Fibroblast of lung (primary cell): ENCODE measurements around the gene BCL3. TPM values are rescaled to one million over a fixed set of nuclear protein-coding genes. Genes with fewer than 3 reads are reported as not detected.

Experiments used
- DNase-seq, 2 donors: peaks; one replicate each; pipeline versions ENCODE4 v3.0.0 to v3.0.0-alpha.2; 2010; ENCODE audit warnings: low read depth in 2 of 2
- H2AFZ ChIP-seq: 2 replicates; pipeline ENCODE4 v1.5.1; 2012; ENCODE audit warnings: low read length, control low read depth, inconsistent platforms
- H3K27ac ChIP-seq: 2 replicates; pipeline ENCODE4 v1.5.1; 2011; ENCODE audit warnings: low read length, control low read depth; ENCODE audit not compliant: insufficient read depth
- H3K27me3 ChIP-seq: 2 replicates; pipeline ENCODE4 v1.5.1; 2011; ENCODE audit warnings: mild to moderate bottlenecking, low read length; ENCODE audit not compliant: control insufficient read depth, insufficient read depth
- H3K36me3 ChIP-seq: 2 replicates; pipeline ENCODE4 v1.5.1; 2011; ENCODE audit warnings: low read length; ENCODE audit not compliant: control insufficient read depth, insufficient read depth
- H3K4me1 ChIP-seq: 2 replicates; pipeline ENCODE4 v1.5.1; 2011; ENCODE audit warnings: low read length; ENCODE audit not compliant: control insufficient read depth, insufficient read depth; ENCODE audit errors: extremely low read depth
- H3K4me2 ChIP-seq: 2 replicates; pipeline ENCODE4 v1.5.1; 2011; ENCODE audit warnings: low read length, control low read depth; ENCODE audit not compliant: insufficient read depth; ENCODE audit errors: extremely low read depth
- H3K4me3 ChIP-seq, 4 experiments: fragments of 200-600 bp in 1 of 4; sonication (generic) in 1 of 4; replicated peaks in 1 of 4; 2 replicates each; pipeline ENCODE4 v1.5.1; 2011 to 2016; ENCODE audit warnings: low read length in 4 of 4, low read depth in 3 of 4, mild to moderate bottlenecking in 3 of 4, control low read depth in 2 of 4, inconsistent platforms in 1 of 4, mixed read lengths in 1 of 4; ENCODE audit not compliant: insufficient read depth in 1 of 4; ENCODE audit errors: control extremely low read depth in 1 of 4
- H3K79me2 ChIP-seq: 2 replicates; pipeline ENCODE4 v1.5.1; 2012; ENCODE audit warnings: mild to moderate bottlenecking, low read length, inconsistent platforms; ENCODE audit not compliant: control insufficient read depth, insufficient read depth
- H3K9ac ChIP-seq: 2 replicates; pipeline ENCODE4 v1.5.1; 2011; ENCODE audit warnings: mild to moderate bottlenecking, low read length, control low read depth; ENCODE audit not compliant: insufficient read depth
- H3K9me3 ChIP-seq: 2 replicates; pipeline ENCODE4 v1.5.1; 2012; ENCODE audit warnings: low read depth, low read length; ENCODE audit not compliant: control insufficient read depth, insufficient read depth
- H4K20me1 ChIP-seq: 2 replicates; pipeline ENCODE4 v1.5.1; 2011; ENCODE audit warnings: low read length; ENCODE audit not compliant: control insufficient read depth, insufficient read depth; ENCODE audit errors: extremely low read depth
- EZH2 ChIP-seq: IDR thresholded peaks from 2 replicates; pipeline ENCODE4 v1.5.1; 2012; ENCODE audit warnings: low read length, control low read depth, mild to moderate bottlenecking; ENCODE audit errors: missing control alignments
- polyA plus RNA-seq, 2 donors: library from polyadenylated mRNA; depleted of rRNA in 1 of 2; stranded (reverse) in 1 of 2; unstranded in 1 of 2; fragments of >200 nt; gene quantifications; 2 replicates each; pipeline ENCODE4 v1.2.1, GENCODE V29; 2011 to 2012; ENCODE audit warnings: missing spikeins in 1 of 2
- total RNA-seq: library from RNA; depleted of rRNA; stranded (reverse); fragments of >200 nt; gene quantifications from 2 replicates; pipeline ENCODE4 v1.2.1, GENCODE V29; 2014
- TF ChIP-seq, protein P1 (sequence below), 2 donors: IDR thresholded peaks in 1 of 2; conservative IDR thresholded peaks in 1 of 2; 1 replicate in 1 of 2; 2 replicates in 1 of 2; pipeline ENCODE4 v1.5.1; 2011 to 2012; ENCODE audit warnings: low read length in 2 of 2, control low read depth in 1 of 2, inconsistent platforms in 1 of 2, low read depth in 1 of 2, mild to moderate bottlenecking in 1 of 2

The BCL3 gene
- total and polyA plus RNA-seq, 2 donors (not counting 1 experiment from before 2014, with no cell fraction given) = 6.8 to 20.6 TPM

DNA sequence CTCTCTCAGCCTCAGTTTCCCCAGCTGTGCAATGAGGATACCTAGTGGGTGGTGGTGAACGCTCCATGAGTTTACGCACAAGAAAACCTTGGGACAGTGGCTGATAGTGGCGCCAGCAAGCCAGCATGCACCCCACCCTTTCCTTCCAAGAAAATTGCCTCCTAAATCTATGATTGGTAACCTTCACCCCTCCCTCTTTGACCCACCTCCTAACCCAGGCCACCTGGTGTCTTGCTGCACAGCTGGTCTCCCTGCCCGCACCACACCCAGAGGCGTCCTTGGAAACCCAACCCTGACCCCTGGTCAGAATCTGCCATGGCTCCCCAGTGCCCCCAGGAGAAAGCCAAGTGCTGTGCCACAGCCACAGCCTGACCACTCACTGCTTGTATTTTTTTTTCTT lies 22.8 kb upstream of the BCL3 start:
- TF ChIP-seq, protein P1, sequence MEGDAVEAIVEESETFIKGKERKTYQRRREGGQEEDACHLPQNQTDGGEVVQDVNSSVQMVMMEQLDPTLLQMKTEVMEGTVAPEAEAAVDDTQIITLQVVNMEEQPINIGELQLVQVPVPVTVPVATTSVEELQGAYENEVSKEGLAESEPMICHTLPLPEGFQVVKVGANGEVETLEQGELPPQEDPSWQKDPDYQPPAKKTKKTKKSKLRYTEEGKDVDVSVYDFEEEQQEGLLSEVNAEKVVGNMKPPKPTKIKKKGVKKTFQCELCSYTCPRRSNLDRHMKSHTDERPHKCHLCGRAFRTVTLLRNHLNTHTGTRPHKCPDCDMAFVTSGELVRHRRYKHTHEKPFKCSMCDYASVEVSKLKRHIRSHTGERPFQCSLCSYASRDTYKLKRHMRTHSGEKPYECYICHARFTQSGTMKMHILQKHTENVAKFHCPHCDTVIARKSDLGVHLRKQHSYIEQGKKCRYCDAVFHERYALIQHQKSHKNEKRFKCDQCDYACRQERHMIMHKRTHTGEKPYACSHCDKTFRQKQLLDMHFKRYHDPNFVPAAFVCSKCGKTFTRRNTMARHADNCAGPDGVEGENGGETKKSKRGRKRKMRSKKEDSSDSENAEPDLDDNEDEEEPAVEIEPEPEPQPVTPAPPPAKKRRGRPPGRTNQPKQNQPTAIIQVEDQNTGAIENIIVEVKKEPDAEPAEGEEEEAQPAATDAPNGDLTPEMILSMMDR (conservative IDR thresholded peaks at IDR 0.05 in 1 of 2, IDR thresholded peaks at IDR 0.05 in 1 of 2; ENCODE audit: low read depth in 1 of 2, low read length in 2 of 2) = no peak
- no peak for TF ChIP-seq EZH2
- Histone ChIP-seq H3K27me3 (no peaks in the 10 kb centered on the region), H3K4me2 (no peak overlapping the region), H3K36me3 (no peaks in the 10 kb centered on the region), H2AFZ (no peak overlapping the region), H3K9me3 (no peaks in the 10 kb centered on the region), H3K4me3 (no peak overlapping the region), H3K9ac (no peak overlapping the region), H3K79me2 (no peaks in the 10 kb centered on the region), H3K27ac (no peak overlapping the region), H4K20me1 (no peaks in the 10 kb centered on the region), H3K4me1 (peaks cover 5% of the 10 kb centered on the region)
- no peak for DNase-seq

GRCh38 chr19:44726465-44726864 lies 22.0 kb upstream of the BCL3 start:
- H4K20me1 ChIP-seq = no peaks in the 10 kb centered on the region
- H3K4me2 ChIP-seq = no peak overlapping the region
- no peak for TF ChIP-seq EZH2
- TF ChIP-seq, protein P1 (conservative IDR thresholded peaks at IDR 0.05 in 1 of 2, IDR thresholded peaks at IDR 0.05 in 1 of 2; ENCODE audit: low read depth in 1 of 2, low read length in 2 of 2) = no peak
- H3K36me3 ChIP-seq = no peaks in the 10 kb centered on the region
- H3K79me2 ChIP-seq = no peaks in the 10 kb centered on the region
- no peaks in the 10 kb centered on the region for H3K9me3 ChIP-seq
- no peaks in the 10 kb centered on the region for H3K27me3 ChIP-seq
- H2AFZ ChIP-seq = no peak overlapping the region
- H3K9ac ChIP-seq = no peak overlapping the region
- no peak for DNase-seq
- H3K4me1 ChIP-seq = peaks cover 5% of the 10 kb centered on the region
- H3K4me3 ChIP-seq = no peak overlapping the region
- no peak overlapping the region for H3K27ac ChIP-seq

- no peak overlapping the region for H3K4me2 ChIP-seq
- H2AFZ ChIP-seq = peak overlapping the region; percentile 37
- no peak overlapping the region for H3K4me3 ChIP-seq
Measured at GRCh38 chr19:44728178-44728577, 20.3 kb upstream of the BCL3 start.

More at GRCh38 chr19:44728178-44728577, 20.3 kb upstream of the BCL3 start:
- Histone ChIP-seq H3K9me3 (no peaks in the 10 kb centered on the region), H3K27ac (no peak overlapping the region), H4K20me1 (no peaks in the 10 kb centered on the region), H3K4me1 (peaks cover 5% of the 10 kb centered on the region), H3K9ac (no peak overlapping the region), H3K79me2 (no peaks in the 10 kb centered on the region), H3K36me3 (no peaks in the 10 kb centered on the region), H3K27me3 (no peaks in the 10 kb centered on the region)
- TF ChIP-seq EZH2 = no peak
- TF ChIP-seq, protein P1 (conservative IDR thresholded peaks at IDR 0.05 in 1 of 2, IDR thresholded peaks at IDR 0.05 in 1 of 2; ENCODE audit: low read depth in 1 of 2, low read length in 2 of 2) = no peak
- DNase-seq = no peak
